Stimulated activated effector memory CD8-positive, alpha-beta T cell treated with anti-CD3 and anti-CD28 coated beads, Interleukin-12 subunit alpha, Interleukin-12 subunit beta, amount 100 ng/mL, for 72 hours (primary cell): ENCODE results near the gene MAGI2.
"Not testable (repeated sequence)": the region's sequence is repeated elsewhere in the genome, so short reads cannot be mapped to it uniquely, and the experiment has no call there.

ENCODE experiments used
- ATAC-seq: fragments of 150-1000 bp; cut with Tn5 transposase; 2 replicates; pipeline ENCODE4 v1.10.0; 2021
- DNase-seq, 2 donors: peaks; one replicate each; pipeline ENCODE4 v3.0.0; 2021 to 2022; ENCODE audit warnings: low spot score in 2 of 2
- H3K27ac Mint-ChIP-seq: one replicate; pipeline ENCODE4 v1.8.0; 2022; ENCODE audit warnings: mild to moderate bottlenecking, mixed read lengths
- H3K36me3 Mint-ChIP-seq: one replicate; pipeline ENCODE4 v1.8.0; 2022; ENCODE audit warnings: mild to moderate bottlenecking, mixed read lengths
- H3K4me1 Mint-ChIP-seq: one replicate; pipeline ENCODE4 v1.8.0; 2022; ENCODE audit warnings: mixed read lengths
- H3K4me3 Mint-ChIP-seq: one replicate; pipeline ENCODE4 v1.8.0; 2022; ENCODE audit warnings: mild to moderate bottlenecking, mixed read lengths
- H3K9me3 Mint-ChIP-seq: one replicate; pipeline ENCODE4 v1.8.0; 2022; ENCODE audit warnings: mixed read lengths

The MAGI2 gene

DNA sequence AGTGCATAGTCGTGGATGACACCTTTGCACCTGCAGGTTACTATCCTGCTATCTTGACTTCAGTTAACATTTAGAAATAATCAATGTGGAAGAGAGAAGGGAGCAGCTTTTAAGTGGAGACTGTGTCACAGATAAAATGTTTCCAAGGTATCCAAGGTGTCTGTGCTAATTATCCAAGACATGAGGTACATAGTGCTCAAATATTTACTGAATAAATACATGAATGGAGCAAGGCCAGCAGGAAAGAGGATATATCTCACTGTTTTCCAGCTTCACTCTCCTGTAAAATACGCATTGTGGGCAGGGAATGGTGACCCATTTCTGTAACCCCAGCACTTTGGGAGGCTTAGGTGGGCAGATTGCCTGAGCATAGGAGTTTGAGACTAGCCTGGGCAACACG is 1102.5 kb downstream of the MAGI2 start:
- Mint-ChIP-seq H3K36me3 (no peaks in the 10 kb centered on the region), H3K27ac (no peak overlapping the region), H3K4me3 (no peak overlapping the region), H3K9me3 (peaks cover 8% of the 10 kb centered on the region), H3K4me1 (no peaks in the 10 kb centered on the region)
- no peak for DNase-seq
- ATAC-seq, result no peak

DNA sequence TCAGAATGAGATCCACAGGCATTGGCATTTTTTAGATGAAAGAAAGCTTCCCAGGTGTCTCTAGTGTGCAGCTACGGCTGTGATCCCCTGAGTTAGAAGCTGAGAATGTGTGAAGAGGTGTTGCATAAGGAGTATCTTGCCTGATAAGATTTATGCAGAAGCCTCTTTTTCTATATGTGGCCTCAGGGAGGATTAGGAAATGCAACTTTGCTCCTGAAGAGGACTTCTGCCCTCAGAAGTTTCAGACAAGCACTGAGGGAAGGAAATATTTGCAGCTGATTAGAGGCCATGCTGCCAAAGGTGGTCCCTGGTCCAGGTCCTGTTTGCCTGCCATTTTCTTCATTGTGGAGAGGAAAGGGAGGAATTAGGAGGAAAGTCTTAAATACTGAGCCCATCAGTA is 1103.1 kb downstream of the MAGI2 start:
- Mint-ChIP-seq H3K4me1 (no peaks in the 10 kb centered on the region), H3K9me3 (peaks cover 8% of the 10 kb centered on the region), H3K4me3 (no peak overlapping the region), H3K27ac (no peak overlapping the region), H3K36me3 (no peaks in the 10 kb centered on the region)
- no peak for ATAC-seq
- no peak for DNase-seq

DNA sequence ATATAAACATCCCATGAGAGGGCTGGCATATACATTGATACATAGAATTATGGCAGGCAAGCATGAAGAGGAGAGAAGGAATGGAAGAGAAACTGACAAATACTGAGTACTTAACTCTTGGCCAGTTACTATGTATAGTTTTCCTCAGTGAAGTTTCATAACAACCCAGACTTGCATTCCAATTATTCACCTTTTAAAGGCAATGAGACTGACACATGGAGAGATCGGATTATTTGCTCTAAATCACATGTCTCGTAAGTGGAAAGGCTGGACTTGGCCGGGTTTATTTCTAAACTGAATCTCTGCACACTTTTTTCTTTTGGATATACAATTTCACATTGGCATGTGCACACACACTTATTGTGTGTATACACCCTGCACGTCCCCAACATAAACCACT is 1106.6 kb downstream of the MAGI2 start:
- H3K9me3 Mint-ChIP-seq, result peaks cover 5% of the 10 kb centered on the region
- no peak overlapping the region for H3K4me3 Mint-ChIP-seq
- no peaks in the 10 kb centered on the region for H3K36me3 Mint-ChIP-seq
- H3K4me1 Mint-ChIP-seq, result no peaks in the 10 kb centered on the region
- H3K27ac Mint-ChIP-seq, result no peak overlapping the region
- ATAC-seq (no peak), DNase-seq (no peak)

DNA sequence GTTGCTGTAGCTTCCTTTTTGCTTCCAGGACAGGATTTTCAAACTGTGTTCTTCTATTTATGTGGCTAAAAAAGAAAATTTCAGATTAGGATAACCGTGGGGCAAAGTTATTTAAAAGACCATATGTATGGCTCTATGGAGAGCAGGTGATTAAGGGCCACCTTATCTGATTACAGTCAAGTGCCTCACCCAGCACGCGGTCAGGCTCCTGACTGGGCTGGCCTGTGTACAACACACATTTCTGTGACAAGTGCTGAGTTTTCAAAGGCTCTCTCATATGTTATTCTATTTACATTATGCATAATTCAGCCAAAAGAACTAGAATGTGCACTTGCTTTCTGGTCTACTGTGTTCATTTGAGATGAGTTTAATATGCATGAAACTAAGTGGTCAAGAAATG is 1107.5 kb downstream of the MAGI2 start:
- no peak for DNase-seq
- H3K27ac Mint-ChIP-seq, result no peak overlapping the region
- no peaks in the 10 kb centered on the region for H3K4me1 Mint-ChIP-seq

DNA sequence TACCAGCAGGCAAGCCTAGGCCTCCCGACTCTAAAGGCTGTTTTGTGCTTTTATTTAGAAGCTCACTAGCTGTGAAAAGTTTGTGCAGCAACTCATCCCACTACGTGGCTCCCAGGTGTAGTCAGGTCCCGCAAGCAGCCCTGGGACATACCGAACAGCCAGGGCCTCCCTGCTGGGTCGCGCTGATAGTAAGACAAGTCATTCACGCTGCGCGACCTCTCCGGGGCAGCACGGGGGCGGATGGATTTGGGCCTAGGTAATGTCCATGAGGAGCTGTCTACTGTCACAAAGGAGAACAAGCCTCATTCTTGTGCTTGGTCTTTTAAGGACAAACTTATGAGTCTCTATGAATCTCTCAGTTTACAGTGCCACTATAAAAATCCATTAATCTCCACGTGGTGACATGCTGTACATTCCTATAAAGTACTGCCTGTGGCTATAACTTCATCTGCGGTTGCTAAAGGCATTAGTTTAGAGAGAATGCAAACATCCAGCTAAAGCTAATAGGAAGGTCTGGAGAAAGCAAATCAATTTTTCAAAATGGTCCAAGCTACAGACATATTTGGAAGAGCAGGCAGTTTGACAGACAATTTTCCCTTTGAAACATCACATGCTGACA is 1108.1 kb downstream of the MAGI2 start:
- H3K9me3 Mint-ChIP-seq, result peaks cover 5% of the 10 kb centered on the region
- no peak overlapping the region for H3K27ac Mint-ChIP-seq
- H3K4me3 Mint-ChIP-seq, result no peak overlapping the region
- no peaks in the 10 kb centered on the region for H3K36me3 Mint-ChIP-seq
- no peaks in the 10 kb centered on the region for H3K4me1 Mint-ChIP-seq
- no peak for DNase-seq
- no peak for ATAC-seq

More for the DNA sequence above, 1107.5 kb downstream of the MAGI2 start:
- Mint-ChIP-seq H3K36me3 (no peaks in the 10 kb centered on the region), H3K9me3 (peaks cover 5% of the 10 kb centered on the region), H3K4me3 (no peak overlapping the region)
- no peak for ATAC-seq

DNA sequence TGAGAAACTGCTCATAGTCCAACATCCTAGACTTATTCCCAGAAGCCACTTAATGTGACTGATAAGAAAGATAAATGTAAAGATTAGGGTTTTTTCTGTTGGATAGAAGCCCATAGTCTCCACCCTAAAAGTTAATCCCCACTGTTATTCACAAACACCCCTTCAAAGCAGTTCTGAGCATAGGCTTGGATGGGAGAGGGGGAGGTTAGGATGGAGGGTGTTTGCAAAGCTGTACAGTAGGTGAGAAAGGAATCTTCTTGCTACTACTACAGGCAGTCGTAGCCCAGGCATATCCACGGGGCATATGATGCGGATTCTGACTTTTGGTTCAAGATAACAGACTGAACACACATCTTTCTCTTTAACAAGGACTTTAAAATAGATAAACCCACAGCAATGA is 1119.0 kb downstream of the MAGI2 start:
- DNase-seq, result no peak
- no peak for ATAC-seq
- H3K4me1 Mint-ChIP-seq, result no peaks in the 10 kb centered on the region
- H3K36me3 Mint-ChIP-seq, result no peaks in the 10 kb centered on the region
- H3K4me3 Mint-ChIP-seq, result no peak overlapping the region
- no peak overlapping the region for H3K27ac Mint-ChIP-seq
- H3K9me3 Mint-ChIP-seq, result no peaks in the 10 kb centered on the region

DNA sequence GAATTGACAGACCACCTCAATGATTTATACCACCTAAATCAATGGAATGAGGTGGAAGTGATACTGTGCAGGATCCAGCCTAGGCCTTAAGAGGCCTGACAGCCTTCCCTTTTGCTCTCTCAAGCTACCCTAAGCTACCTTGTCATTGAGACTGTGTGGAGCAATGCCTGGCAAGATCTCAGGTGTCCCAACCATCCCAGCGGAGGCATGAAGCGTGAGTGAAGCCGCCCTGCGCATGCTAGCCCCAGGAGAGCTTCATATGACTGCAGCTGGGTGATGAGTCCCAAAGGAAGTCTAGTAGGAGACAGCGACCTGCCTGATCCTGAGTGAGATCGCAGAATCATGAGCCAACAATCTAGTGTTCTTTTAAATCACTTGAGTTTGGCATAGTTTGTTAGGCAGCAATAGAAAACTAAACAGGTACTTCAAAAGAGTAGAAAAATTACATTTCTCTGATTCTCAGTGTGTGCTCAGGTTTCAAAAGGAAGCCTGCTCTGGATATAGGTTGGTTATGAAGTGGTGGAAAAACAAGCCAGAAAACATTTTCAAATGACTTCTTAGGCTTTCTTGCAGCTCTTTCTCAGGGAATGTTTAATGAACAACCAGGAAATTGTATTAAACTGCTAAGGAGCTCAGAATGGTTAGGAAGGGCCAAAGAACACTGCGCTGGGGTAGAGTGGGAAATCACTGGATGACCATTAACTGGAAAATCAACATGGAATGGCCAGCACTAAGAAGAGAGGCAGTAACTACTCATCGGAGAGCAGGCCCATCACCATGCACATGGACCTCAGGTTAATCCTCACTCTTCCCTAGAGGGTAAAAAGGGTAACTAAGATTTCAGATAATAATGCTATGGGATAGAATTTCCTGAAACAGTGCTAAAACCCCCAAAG is 1119.7 kb downstream of the MAGI2 start:
- H3K27ac Mint-ChIP-seq, result no peak overlapping the region
- H3K4me3 Mint-ChIP-seq, result no peak overlapping the region
- H3K9me3 Mint-ChIP-seq, result no peaks in the 10 kb centered on the region
- DNase-seq, result no peak
- H3K4me1 Mint-ChIP-seq, result no peaks in the 10 kb centered on the region
- ATAC-seq, result no peak
- no peaks in the 10 kb centered on the region for H3K36me3 Mint-ChIP-seq

DNA sequence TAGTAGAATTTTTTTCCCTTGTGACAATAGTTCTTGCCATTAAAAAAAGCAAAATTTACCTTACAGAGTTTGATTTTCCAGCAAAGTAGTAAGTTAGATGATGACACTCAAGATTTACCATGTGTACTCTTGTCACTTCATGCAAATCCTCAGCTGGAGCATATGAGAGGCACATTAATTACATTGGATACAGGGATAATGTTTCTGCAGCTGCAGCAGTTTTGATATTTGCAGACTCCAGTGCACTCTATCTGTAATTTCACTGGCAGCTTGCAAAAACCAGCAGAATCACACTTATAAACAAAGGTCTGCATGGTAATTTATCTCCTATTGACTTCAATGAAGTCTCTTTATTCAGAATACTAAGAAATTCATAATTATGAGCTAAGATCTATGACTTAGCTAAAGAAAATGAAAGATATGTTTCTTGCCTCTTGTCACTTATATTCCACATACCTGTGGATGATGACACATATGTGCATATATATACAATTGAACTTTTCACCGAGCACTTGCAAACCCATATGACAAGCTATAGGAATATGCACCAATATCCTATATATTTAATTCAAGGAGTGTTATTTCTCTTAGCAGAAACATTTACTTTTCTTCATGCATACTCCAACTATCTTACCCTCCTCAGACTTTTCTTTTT is 1124.3 kb downstream of the MAGI2 start:
- DNase-seq (no peak), ATAC-seq (no peak)
- no peaks in the 10 kb centered on the region for H3K9me3 Mint-ChIP-seq
- H3K27ac Mint-ChIP-seq, result no peak overlapping the region
- H3K4me1 Mint-ChIP-seq, result no peaks in the 10 kb centered on the region
- no peaks in the 10 kb centered on the region for H3K36me3 Mint-ChIP-seq
- no peak overlapping the region for H3K4me3 Mint-ChIP-seq

DNA sequence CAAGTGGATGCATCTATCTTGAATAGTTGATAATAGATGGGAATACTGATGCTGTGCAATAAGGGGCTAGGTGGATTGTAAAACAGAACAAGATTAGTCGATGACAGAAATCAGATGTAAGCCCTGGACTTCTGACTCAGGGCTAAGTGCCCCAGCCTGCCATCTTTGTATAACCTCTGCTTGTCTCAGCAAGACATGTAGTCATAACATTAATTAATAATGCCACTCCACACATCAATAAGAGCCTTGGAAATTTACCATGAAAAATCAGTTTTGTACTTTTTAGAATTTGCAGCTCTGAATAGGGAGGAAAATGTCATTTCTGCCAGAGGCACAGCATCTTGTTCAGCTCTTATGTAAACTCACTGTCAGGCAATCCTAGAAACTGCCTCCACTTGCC is 1125.7 kb downstream of the MAGI2 start:
- no peaks in the 10 kb centered on the region for H3K9me3 Mint-ChIP-seq
- H3K4me3 Mint-ChIP-seq, result no peak overlapping the region
- H3K36me3 Mint-ChIP-seq, result no peaks in the 10 kb centered on the region

DNA sequence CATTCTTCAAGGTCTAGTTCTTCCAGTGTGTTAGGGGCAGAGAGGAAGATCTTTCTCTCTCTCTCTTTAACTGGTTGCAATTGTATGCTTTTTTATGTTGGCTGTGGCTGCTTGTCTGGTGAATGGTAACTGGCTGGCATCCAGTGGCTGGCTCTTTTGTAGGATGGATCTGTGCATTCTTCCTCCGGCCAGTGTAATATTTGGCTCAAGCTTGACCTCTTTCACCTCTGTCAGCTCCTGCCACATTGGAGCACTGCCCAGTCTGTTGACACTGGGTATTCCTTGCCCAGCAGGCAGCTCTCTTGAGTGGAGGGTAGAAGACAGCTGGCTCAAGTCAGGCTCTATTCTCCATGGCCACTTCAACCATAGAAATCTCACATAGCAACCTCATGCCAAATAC is 1126.6 kb downstream of the MAGI2 start:
- no peak for DNase-seq
- ATAC-seq, result no peak
- H3K4me1 Mint-ChIP-seq, result no peaks in the 10 kb centered on the region
- H3K9me3 Mint-ChIP-seq, result no peaks in the 10 kb centered on the region
- no peak overlapping the region for H3K4me3 Mint-ChIP-seq
- H3K27ac Mint-ChIP-seq, result no peak overlapping the region
- H3K36me3 Mint-ChIP-seq, result no peaks in the 10 kb centered on the region

More for the DNA sequence above, 1125.7 kb downstream of the MAGI2 start:
- ATAC-seq (no peak), DNase-seq (no peak)
- H3K4me1 Mint-ChIP-seq, result no peaks in the 10 kb centered on the region
- H3K27ac Mint-ChIP-seq, result no peak overlapping the region

DNA sequence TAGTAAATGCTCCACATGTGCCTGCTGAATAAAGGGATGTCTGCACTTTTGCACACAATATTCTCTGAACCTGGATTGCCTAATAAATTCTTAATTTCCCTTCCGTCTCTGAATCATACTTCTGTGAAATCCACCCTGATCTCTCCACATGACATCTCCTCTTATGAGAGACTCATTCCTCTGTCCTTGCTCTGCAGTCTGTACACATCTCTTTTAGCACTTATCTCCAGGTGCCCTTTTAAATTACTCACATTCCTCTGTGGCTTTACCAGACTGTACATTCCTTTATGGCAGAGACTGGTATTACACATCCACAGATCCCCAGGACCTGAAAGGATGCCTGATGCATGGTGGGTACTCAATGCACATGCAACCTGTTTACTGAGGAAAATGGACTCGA is 1127.3 kb downstream of the MAGI2 start:
- Mint-ChIP-seq H3K36me3 (no peaks in the 10 kb centered on the region), H3K4me3 (no peak overlapping the region), H3K9me3 (no peaks in the 10 kb centered on the region), H3K4me1 (no peaks in the 10 kb centered on the region), H3K27ac (no peak overlapping the region)
- no peak for ATAC-seq
- no peak for DNase-seq

DNA sequence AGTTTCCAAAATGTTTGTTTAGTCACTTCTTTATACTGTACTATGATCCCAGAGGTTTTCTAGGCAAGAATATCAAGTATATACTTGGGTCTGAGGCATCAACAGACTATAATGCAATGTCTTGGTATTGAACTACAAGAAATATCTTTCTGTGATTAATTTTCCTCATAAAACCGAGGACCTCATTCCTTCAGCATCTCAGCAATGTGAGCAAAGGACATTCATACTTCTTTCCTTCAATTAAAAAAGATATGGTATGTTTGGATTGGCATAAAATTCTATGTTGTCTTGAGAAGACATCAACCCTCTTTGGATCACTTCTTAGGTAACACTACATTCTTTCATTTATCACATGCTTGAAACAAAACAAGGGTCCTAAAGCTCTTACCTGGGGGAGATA is 1130.3 kb downstream of the MAGI2 start:
- Mint-ChIP-seq H3K4me3 (no peak overlapping the region), H3K27ac (no peak overlapping the region), H3K9me3 (peaks cover 8% of the 10 kb centered on the region), H3K4me1 (no peaks in the 10 kb centered on the region), H3K36me3 (no peaks in the 10 kb centered on the region)
- DNase-seq, result no peak
- ATAC-seq, result no peak

DNA sequence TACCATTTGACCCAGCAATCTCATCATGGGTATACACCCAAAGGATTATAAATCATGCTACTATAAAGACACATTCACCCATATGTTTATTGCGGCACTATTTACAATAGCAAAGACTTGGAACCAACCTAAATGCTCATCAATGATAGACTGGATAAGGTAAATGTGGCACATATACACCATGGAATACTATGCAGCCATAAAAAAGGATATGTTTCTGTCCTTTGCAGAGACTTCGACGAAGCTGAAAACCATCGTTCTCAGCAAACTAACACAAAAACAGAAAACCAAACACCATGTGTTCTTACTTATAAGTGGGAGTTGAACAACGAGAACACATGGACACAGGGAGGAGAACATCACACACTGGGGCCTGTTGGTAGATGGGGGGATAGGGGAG is 1131.2 kb downstream of the MAGI2 start:
- not testable (repeated sequence) for DNase-seq, H3K9me3 Mint-ChIP-seq, H3K4me3 Mint-ChIP-seq, H3K36me3 Mint-ChIP-seq, H3K4me1 Mint-ChIP-seq, H3K27ac Mint-ChIP-seq, ATAC-seq

DNA sequence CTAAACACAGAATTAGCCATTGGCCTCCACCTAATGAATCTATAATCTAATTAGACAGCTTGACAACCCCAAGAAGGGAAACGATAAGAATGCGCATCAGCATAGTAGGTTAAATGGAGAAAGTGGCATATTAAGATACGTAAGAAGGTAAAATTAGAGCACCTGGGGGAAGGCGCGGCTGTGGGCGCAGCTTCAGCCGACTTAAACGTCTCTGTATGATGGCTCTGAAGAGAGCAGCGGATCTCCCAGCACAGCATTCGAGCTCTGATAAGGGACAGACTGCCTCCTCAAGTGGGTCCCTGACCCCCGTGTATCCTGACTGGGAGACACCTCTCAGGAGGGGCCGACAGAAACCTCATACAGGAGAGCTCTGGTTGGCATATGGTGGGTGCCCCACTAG is 1136.1 kb downstream of the MAGI2 start:
- Mint-ChIP-seq H3K36me3 (no peaks in the 10 kb centered on the region), H3K4me3 (no peak overlapping the region), H3K9me3 (peaks cover 9% of the 10 kb centered on the region), H3K4me1 (no peaks in the 10 kb centered on the region), H3K27ac (no peak overlapping the region)
- ATAC-seq (no peak), DNase-seq (no peak)

DNA sequence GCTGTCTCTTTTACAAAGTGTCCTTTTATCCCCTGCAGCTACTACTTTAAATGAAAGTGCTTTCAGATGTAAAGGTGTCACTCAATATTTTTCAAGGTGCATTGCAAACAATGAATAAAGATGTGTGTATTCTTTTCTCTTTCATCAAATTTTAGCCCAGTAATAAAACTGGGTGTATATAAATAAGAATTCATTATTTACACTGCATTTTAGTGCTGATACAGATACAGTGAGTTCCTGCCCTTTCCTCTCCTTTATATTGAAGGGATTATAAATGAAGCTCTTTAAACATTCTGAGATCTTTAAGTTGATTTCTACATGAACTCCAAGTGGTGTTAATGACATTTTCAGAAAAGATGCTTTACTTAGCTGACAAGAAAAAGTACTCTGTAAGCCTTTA is 1137.4 kb downstream of the MAGI2 start:
- ATAC-seq, result no peak
- Mint-ChIP-seq H3K9me3 (peaks cover 11% of the 10 kb centered on the region), H3K36me3 (no peaks in the 10 kb centered on the region), H3K27ac (no peak overlapping the region), H3K4me1 (no peaks in the 10 kb centered on the region), H3K4me3 (no peak overlapping the region)
- DNase-seq, result no peak

DNA sequence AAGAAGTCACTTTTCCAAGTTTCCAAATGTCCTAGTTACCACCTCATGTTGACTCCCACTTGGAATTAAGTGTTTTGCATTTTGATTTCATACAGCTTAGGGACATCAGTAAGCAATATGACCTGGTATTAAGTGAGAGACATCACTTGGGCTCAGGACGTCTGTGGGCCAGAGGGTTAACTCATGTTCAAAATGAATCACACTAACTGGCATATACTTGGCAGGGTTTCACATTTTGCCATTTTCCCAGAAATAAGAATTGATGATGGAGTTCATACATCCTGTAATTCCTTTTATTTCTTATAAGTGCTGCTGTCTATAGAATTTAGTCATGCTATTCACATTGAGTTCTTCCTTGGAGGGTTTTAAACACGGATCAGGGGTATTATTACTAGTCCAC is 1138.3 kb downstream of the MAGI2 start:
- H3K4me1 Mint-ChIP-seq, result no peaks in the 10 kb centered on the region
- no peak overlapping the region for H3K4me3 Mint-ChIP-seq
- no peaks in the 10 kb centered on the region for H3K36me3 Mint-ChIP-seq
- DNase-seq (no peak), ATAC-seq (no peak)
- H3K9me3 Mint-ChIP-seq, result peaks cover 11% of the 10 kb centered on the region
- no peak overlapping the region for H3K27ac Mint-ChIP-seq
